ENCODE data around the gene TRAF3.
"Not testable (repeated sequence)": the region's sequence is repeated elsewhere in the genome, so short reads cannot be mapped to it uniquely, and the experiment has no call there.

Gene TRAF3

DNA sequence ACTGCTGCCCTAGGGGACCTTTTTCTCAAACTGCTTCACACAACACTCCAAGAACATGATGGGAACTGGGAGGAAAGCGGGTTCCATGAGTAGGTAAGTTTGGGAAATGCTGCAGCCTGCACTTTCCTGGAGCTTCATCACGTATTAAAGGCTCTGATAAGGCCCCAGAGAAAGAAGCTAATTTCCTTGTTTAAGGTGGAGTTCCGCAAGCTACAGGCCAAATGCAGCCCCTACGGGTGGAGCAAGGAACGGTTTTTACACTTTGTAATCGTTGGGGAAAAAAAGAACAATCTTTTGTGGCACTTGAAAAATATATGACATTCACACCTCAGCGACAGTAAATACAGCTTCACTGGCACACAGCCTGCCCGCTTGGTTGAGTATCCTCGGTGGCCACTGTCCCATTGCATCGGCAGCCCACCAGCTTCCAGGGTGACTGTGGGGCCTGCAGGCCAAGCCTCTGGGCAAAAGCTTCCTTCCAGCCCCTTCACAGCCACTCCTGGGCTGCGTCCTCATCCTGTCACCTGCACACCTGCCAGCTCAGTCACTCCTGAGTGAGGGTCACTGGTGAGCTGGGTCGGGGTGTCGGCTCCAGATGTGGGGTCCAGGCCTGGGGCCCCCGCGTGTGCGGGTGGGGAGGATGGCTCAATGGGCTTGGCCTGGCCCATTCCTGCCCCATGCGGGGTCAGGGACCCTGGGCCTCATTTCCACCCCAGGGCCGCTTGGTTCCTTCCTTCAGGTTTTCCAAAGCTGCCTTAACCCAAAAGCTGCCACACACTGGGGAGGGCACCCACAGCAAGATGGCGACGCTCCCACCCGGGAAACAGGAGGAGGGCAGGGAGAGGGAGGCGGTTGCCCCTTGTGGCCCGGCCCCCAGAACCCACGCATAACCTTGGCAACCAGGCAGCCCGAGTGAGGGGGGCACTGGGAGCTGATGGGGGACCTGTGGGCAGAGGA lies 147.7 kb downstream of the TRAF3 start:
- no peak for DNase-seq

GRCh38 chr14:102925646-102926045 lies 148.4 kb downstream of the TRAF3 start:
- no peak for DNase-seq

DNA sequence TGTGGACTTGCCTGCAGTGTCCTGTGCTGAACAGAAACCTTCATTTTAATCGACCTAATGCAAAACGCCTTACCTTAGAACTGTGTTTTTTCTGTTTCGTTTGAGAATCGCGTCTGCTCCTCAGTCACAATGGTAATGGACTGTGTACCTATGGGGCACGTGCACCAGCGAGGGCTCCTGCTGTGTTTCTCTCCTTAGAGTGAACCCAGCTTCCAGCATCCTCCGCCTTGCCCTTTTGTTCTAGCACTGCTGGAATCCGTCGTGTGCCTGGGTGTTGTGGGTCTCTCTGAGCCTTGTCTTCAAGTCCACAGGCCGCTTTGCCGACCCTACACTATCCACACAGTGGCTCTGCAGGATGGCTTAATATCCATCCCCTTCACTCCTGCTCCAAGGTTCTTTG lies 148.9 kb downstream of the TRAF3 start:
- DNase-seq = no peak

DNA sequence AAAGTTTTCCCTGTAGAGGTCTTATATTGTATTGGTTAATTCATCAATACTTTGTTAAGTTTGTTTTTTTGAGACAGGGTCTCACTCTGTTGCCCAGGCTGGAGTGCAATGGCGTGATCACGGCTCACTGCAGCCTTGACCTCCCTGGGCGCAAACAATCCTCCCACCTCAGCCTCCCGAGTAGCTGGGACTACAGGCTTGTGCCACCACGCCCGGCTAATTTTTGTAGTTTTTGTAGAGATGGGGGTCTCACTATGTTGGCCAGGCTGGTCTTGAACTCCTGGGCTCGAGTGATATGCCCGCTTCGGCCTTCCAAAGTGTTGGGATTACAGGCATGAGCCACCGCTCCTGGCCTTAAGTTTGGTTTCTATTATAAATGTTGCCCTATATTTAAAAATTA lies 149.6 kb downstream of the TRAF3 start:
- DNase-seq = not testable (repeated sequence)

DNA sequence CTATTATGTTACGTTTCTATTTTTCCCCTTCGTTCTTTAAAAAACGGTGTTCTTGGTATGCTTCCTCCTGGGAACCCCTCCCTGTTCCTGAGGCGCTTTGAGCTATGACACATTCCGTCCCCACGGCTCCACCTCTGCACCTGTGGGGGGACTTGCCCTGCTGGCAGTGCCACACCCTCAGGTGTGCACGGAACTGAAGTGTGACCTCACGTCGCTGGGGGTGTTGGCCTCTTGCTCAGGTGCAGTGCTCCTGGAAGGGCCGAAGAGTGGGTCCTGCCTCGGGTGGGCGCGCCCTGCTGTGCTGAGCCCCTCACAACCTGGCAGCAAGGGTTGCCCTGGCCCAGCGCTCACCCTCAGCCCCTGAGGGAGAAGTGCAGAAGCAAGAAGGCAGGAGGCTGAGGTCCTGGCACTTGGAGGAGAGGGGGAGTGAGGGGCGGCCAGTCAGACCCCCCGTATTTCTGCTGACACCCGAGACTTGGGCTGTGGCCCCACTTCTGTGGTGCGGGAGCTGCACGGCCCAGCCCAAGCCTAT lies 150.2 kb downstream of the TRAF3 start:
- DNase-seq = no peak

DNA sequence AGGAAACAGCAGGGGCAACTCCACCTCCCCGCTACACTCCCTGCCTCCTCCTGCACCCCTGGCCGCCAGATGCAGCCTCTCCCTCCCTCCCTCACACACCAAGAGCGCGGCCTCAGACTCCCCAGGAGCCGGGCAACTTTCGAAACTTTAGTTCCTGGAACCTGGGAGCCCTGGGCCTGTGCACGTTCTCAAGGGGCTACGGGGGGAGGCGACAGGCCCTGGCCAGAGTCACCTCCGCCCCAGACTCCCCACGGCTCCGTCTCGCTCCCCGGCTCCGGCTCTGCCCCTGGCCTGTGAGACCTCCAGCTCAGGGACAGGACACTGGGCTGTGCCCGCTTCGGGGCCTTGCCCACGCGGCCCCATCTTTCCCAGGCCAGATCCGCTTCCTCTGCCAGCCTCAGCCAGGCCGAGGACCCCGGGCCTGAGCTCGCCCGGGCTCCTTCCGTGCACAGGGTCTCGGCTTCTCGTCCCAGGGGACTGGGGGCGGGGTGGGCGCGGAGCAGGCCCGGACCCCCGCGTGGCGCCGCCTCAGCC lies 150.7 kb downstream of the TRAF3 start:
- DNase-seq = peak in 2 of 4 experiments; percentile 41 to 54

GRCh38 chr14:102928412-102929240 lies 151.4 kb downstream of the TRAF3 start:
- DNase-seq = peak in 3 of 4 experiments; percentile 35 to 62 (median 44)

- DNase-seq = no peak
Measured at GRCh38 chr14:102929241-102930137, 152.2 kb downstream of the TRAF3 start.

DNA sequence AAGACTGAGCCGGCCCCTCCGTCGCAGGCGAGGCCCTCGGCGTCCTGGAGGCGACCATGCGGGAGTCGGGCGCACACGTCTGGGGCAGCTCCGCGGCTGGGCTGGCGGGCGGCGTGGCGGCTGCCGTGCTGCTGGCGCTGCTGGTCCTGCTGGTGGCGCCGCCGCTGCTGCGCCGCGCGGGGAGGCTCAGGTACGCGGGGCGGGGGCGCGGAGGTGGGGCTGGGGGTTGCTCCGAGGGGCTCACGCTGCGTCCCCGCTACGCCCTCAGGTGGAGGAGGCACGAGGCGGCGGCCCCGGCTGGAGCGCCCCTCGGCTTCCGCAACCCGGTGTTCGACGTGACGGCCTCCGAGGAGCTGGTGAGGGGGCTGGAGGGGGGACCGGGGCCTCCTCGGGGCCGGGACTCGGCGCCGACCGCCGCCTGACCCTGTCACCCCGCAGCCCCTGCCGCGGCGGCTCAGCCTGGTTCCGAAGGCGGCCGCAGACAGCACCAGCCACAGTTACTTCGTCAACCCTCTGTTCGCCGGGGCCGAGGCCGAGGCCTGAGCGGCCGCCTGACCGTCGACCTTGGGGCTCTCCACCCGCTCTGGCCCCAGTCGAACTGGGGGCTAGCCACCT lies 153.0 kb downstream of the TRAF3 start:
- peak in 2 of 4 experiments; percentile 18 to 35 for DNase-seq

GRCh38 chr14:102930753-102931579 lies 153.7 kb downstream of the TRAF3 start:
- no peak for DNase-seq

DNA sequence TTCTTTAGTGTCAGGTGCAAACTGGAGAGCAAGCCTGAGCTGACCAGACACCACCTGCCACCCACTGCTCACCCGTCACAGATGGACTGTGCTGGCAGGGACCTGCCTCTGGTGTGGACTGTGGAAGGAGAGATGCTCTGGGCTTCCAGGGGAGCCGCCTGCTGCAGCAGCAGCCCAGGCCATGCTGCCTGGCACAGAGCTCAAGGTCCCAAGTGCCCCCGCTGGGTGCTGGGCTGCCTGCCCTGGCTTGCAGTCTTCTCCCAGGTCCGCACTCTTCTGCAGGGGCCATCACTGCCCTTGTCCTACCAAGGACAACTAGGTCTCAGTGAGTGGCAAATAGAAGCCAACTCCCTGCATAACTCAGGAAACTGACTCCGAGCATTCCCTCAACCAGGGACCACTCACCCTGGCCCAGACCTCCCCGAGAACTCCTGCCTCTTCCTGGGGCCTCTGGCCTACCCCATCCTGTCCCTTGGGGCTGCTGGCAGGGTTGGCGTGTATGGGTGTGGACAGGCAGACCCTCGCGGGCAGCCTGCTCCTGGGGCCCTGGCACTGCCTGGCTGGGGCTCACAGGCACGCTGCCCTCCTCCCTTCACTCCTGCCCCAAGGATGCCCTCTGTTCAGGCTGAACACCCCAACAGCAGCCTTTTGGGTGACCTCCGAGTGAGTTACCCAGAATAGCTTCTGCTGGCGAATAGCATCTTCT lies 154.5 kb downstream of the TRAF3 start:
- DNase-seq = no peak

DNA sequence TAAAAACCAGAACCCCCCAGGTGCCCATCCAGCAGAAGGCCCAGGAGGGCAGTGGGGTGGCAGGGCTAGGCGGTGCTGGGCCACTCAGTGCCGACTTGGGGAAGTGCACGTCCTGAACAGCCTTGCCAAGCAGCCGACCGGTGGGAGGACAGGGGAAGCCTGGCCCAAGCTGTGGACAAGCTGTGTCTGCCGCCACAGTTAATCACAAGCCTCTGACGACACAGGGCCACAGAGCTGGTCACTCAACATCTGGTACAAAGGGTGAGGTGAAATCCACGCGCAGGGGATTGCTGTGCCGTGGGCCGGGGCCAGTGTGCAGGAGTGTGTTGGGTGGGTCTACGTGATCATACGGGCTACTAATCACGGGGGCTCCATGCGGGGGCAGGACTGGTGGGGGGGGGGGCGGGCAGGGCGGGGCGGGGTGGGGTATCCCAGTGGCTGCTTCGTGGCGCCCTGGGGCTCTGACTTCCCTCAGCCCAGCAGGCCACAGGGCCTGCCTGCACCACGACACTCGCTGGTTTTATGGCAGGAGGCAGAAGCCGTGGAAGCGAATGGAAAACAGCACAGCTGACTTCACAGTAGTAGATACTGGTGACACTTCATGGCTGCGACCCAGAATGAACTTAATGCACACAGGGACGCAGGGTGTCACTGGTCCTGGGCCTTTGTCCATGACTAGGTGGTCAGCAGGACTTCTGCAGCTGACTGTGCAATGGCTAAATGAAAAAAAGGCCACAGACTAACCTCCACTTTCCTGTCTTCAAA lies 155.4 kb downstream of the TRAF3 start:
- DNase-seq = no peak

GRCh38 chr14:102933618-102934231 lies 156.5 kb downstream of the TRAF3 start:
- DNase-seq = no peak

GRCh38 chr14:102935756-102936155 lies 158.5 kb downstream of the TRAF3 start:
- no peak for DNase-seq

GRCh38 chr14:102937331-102938175 lies 160.3 kb downstream of the TRAF3 start:
- DNase-seq = no peak

DNA sequence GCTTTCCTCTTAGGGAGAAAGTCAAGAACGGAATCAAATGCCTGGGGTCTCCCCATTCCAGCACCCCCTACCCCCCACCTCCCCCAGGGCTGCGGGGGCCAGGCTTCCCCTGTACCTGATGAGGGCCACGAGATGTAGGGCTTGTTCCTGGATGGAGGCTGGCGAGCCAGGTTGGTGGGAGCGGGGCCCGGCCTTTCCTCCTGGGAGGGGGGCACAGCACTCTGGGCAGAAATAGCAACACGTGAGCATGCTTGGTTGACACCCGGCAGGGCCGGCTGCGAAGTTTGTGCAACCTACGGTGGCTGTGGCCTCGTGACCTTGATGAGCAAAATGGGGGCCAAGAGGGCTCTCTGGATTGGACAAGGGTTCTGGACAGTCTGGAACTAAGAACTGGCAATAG lies 160.9 kb downstream of the TRAF3 start:
- no peak for DNase-seq

DNA sequence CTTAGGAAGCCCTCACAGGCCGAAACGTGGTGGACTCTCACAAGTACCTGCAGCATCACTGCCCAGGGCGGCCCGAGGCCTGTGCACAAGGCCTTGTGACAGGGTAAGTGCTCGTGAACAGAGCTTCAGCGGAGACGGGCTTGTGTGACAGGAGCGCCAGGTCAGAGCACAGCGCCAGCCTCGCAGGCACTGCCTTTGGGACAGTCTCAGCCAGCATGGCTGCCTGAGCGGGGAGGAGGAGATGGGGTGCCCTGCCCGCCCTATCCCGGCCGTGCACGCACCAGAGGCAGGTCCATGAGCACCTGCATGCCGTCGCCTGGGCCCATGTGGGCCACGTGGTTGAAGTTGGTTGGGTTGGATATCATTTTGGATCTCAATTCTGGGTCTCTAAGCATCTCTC lies 162.1 kb downstream of the TRAF3 start:
- no peak for DNase-seq

Data from suppressor macrophage (primary cell).